Type B pancreatic cell (in vitro differentiated cells): ENCODE measurements around the gene ATP2B2. TPM values are rescaled to one million over a fixed set of nuclear protein-coding genes. Genes with fewer than 3 reads are reported as not detected.
A peak's percentile ranks its signal among the peaks of the same experiment; 100 is the strongest.

Experiments
- DNase-seq: peaks from one replicate; pipeline ENCODE4 v3.0.0; 2021; ENCODE audit warnings: mixed read lengths; ENCODE audit not compliant: unreplicated experiment; ENCODE audit errors: extremely low spot score
- H3K27ac Mint-ChIP-seq: 2 replicates; pipeline ENCODE4 v1.8.0; 2021; ENCODE audit warnings: mild to moderate bottlenecking, mixed read lengths
- H3K27me3 Mint-ChIP-seq: 2 replicates; pipeline ENCODE4 v1.8.0; 2021; ENCODE audit warnings: mixed read lengths
- H3K36me3 Mint-ChIP-seq: 2 replicates; pipeline ENCODE4 v1.8.0; 2021; ENCODE audit warnings: mixed read lengths
- H3K4me1 Mint-ChIP-seq: one replicate; pipeline ENCODE4 v1.8.0; 2021; ENCODE audit warnings: mixed read lengths; ENCODE audit not compliant: unreplicated experiment
- H3K4me3 Mint-ChIP-seq: 2 replicates; pipeline ENCODE4 v1.8.0; 2021; ENCODE audit warnings: mild to moderate bottlenecking, mixed read lengths
- H3K9me3 Mint-ChIP-seq: 2 replicates; pipeline ENCODE4 v1.8.0; 2021; ENCODE audit warnings: mixed read lengths
- total RNA-seq: library from RNA; stranded (reverse); gene quantifications from 2 replicates; pipeline ENCODE4 v1.2.1, GENCODE V29; 2021; ENCODE audit warnings: low replicate concordance
- TF ChIP-seq, protein P1 (sequence below): fragments of 200-600 bp; sonication (generic); conservative IDR thresholded peaks from 2 replicates; pipeline ENCODE4 v1.5.0; 2021; ENCODE audit warnings: antibody characterized with exemption, mild to moderate bottlenecking

ATP2B2 gene
- total RNA-seq, 1 donor from 2014 or later, result 0.31 TPM

DNA sequence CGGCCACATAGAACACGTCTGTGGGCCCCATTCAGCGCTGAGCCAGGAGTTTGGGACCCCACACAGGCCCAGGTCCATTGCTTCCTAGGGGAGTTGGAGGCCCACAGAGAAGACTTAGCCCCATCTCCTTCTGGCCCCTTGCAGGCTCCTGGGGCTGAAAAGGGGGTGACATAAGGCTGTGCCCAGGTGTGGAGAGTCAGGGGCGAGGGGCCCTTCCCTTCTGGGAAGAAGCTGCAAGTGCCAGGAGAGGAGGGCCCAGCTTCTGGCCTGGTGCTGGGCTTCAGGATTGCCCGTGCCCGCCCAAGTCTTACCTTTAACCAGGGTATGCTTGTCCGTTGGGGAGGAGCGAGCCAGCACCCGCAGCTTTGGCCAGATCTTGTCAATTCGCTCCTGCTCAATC, 155.6 kb downstream of the ATP2B2 start:
- no peak overlapping the region for H3K4me3 Mint-ChIP-seq
- TF ChIP-seq, protein P1, sequence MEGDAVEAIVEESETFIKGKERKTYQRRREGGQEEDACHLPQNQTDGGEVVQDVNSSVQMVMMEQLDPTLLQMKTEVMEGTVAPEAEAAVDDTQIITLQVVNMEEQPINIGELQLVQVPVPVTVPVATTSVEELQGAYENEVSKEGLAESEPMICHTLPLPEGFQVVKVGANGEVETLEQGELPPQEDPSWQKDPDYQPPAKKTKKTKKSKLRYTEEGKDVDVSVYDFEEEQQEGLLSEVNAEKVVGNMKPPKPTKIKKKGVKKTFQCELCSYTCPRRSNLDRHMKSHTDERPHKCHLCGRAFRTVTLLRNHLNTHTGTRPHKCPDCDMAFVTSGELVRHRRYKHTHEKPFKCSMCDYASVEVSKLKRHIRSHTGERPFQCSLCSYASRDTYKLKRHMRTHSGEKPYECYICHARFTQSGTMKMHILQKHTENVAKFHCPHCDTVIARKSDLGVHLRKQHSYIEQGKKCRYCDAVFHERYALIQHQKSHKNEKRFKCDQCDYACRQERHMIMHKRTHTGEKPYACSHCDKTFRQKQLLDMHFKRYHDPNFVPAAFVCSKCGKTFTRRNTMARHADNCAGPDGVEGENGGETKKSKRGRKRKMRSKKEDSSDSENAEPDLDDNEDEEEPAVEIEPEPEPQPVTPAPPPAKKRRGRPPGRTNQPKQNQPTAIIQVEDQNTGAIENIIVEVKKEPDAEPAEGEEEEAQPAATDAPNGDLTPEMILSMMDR, result no peak
- DNase-seq, result no peak
- H3K9me3 Mint-ChIP-seq, result no peaks in the 10 kb centered on the region
- no peaks in the 10 kb centered on the region for H3K36me3 Mint-ChIP-seq
- H3K27me3 Mint-ChIP-seq, result peaks cover 43% of the 10 kb centered on the region
- H3K27ac Mint-ChIP-seq, result no peak overlapping the region
- peaks cover 4% of the 10 kb centered on the region for H3K4me1 Mint-ChIP-seq

DNA sequence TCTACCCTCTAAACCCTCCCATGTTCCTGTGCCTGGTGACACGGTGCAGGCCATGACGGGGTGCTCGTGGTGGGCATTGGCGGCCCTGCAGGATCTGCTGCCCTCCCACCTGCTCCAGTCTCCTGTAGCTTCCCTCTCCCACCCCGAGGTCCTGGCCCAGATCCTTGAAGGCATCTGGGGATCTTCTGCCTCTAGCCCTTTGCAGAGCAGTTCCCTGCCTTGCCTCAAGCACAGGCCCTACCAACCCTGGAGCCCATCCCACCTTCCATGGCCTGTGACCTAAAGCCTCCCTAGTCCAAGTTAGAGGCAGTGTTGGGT, 157.0 kb downstream of the ATP2B2 start:
- H3K36me3 Mint-ChIP-seq, result no peaks in the 10 kb centered on the region

DNA sequence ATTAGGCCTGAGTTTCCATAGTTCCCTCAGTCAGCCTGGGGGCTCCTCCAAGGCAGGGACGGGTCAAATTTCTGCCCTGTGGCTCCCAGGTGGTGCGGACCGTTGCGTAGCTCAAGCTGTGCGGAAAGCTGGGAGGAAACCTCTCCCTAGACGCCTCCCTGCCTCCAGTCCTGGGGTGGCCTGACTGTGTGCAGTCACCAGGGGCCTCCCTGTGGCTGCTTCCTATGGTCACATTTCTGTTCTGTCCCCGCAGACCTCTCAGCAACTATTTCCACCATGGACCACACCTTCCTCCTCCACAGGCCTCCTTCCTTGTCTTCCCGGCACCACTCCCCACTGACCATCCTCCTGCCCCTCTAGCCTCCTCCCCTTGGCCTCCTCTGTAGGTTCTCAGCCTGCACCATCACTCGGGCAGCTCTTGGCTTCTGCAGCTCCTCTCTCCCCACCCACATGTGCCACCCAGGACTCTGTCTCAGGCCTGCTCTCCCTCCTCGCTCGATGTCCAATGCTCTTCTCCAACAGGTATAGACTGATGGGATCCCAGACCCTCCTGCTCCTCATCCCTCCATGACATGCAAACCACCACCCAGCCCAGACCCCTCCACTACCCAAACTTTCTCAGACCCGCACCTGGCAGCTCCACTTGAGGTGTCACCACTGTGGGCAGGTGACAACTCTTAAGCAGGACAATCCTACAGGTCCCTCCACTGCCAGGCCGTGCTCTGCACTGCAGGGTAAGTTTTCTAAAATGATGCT, 157.6 kb downstream of the ATP2B2 start:
- Mint-ChIP-seq H3K27me3 (peaks cover 35% of the 10 kb centered on the region), H3K4me3 (no peak overlapping the region), H3K36me3 (no peaks in the 10 kb centered on the region), H3K4me1 (peaks cover 4% of the 10 kb centered on the region), H3K27ac (peak overlapping the region; percentile 52), H3K9me3 (no peaks in the 10 kb centered on the region)
- TF ChIP-seq, protein P1, result no peak
- DNase-seq, result no peak

More for the DNA sequence above, 157.0 kb downstream of the ATP2B2 start:
- no peak overlapping the region for H3K4me3 Mint-ChIP-seq
- TF ChIP-seq, protein P1, result no peak
- H3K4me1 Mint-ChIP-seq, result peaks cover 4% of the 10 kb centered on the region
- H3K27ac Mint-ChIP-seq, result no peak overlapping the region
- no peaks in the 10 kb centered on the region for H3K9me3 Mint-ChIP-seq
- DNase-seq, result no peak
- peaks cover 40% of the 10 kb centered on the region for H3K27me3 Mint-ChIP-seq

DNA sequence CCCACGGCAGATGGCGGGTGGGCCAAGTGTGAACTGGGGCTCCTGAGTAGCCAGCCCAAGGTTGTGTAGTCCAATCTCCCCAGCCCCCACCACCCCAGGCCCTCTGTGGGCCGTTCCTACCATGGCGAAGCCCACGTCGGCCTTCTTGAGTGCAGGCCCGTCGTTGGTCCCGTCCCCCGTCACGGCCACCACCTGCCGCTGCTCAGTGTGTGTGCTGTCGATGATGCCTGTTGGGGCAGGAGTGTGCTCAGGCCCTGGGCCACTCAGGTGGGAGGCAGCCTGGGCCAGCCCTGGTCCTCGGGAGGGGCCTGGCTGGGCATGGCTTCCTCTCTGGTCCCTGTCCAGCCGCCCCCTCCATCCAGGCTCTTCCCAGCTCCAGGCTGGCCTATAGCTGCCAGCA, 159.5 kb downstream of the ATP2B2 start:
- H3K9me3 Mint-ChIP-seq, result no peaks in the 10 kb centered on the region
- TF ChIP-seq, protein P1, result no peak
- peaks cover 3% of the 10 kb centered on the region for H3K4me1 Mint-ChIP-seq
- H3K36me3 Mint-ChIP-seq, result no peaks in the 10 kb centered on the region
- H3K27ac Mint-ChIP-seq, result no peak overlapping the region
- H3K27me3 Mint-ChIP-seq, result peaks cover 24% of the 10 kb centered on the region
- no peak for DNase-seq
- H3K4me3 Mint-ChIP-seq, result no peak overlapping the region

DNA sequence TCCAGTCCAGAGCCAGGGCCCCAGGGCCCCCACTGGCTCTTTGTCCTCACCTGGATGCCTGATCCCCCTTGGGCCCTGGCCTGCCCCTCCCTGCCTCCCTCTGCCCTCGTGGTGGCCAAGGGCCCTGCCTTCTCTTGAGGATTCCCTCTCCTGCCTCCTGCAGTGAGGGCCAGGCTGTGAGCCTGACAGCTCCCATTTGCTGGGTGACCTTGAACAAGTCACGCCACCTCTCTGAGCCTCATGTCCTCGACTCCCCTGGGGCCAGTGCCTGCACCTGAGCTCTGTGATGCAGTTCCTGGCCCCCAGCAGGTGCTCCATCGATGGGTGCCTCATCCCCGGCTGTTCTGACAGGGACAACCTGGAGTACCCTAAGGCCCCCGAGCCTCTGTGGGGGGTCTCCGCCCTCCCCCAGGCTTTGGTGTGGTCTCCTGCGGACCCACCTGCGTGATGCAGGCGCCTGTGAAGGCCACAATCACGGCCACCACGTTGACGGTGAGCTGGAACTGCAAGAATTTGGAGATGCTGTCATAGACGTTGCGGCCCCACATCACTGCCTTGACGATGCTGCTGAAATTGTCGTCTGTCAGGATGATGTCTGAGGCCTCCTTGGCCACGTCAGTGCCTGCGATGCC, 160.3 kb downstream of the ATP2B2 start:
- H3K4me3 Mint-ChIP-seq, result no peak overlapping the region
- DNase-seq, result no peak
- H3K36me3 Mint-ChIP-seq, result no peaks in the 10 kb centered on the region
- H3K27me3 Mint-ChIP-seq, result peaks cover 30% of the 10 kb centered on the region
- TF ChIP-seq, protein P1, result no peak
- no peaks in the 10 kb centered on the region for H3K9me3 Mint-ChIP-seq
- no peaks in the 10 kb centered on the region for H3K4me1 Mint-ChIP-seq
- H3K27ac Mint-ChIP-seq, result no peak overlapping the region
